ENCODE results near the gene MICB. TPM values are rescaled to one million over a fixed set of nuclear protein-coding genes. Genes with fewer than 3 reads are reported as not detected.
"Not testable (repeated sequence)": the region's sequence is repeated elsewhere in the genome, so short reads cannot be mapped to it uniquely, and the experiment has no call there.

Gene MICB
- total RNA-seq, 1 experiment from 2014 or later, result 6.4 TPM

DNA sequence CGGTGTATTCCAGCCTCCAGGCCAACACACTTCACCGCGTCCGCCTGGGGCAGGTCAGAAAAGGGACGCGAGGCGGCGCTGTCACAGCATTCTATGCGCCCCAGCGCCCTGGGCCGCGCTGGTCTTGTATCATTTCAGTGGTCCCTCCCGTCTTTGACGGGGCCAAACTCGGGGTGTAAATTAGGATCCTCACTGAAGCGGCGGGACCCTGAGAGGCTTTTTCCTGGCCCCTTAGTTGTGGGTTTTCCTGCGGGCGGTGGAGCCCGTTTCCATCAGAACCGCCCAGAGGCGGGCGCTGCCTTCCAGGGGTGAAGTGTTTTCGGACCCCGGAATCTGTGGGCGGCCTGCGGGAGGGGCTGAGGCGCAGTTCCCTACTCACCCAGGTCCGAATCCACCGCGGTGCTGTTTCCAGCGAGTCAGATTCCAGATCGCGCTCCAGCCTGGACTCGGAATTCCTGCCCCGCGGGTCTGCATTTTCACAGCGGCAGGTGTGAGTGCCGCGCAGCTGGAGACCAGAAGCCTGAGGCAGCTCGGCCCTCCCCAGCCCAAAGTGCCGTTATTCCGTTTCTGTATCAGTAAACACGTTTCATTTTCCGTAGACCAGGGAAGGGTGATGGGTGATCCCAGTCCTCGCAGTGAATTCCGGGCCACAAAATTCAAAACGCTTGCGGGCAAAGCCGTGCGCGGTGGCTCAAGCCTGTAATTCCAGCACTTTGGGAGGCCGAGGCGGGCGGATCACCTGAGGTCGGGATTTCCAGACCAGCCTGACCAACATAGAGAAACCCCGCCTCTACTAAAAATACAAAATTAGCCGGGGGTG is 3.9 kb upstream of the MICB start:
- no TSS peak for BruUV-seq (replicated peaks)
- peak overlapping the region; percentile 41 for H3K4me3 Mint-ChIP-seq (ENCODE audit: unreplicated experiment)
- CTCF ChIA-PET, result interaction anchor here (0.6 kb wide), 3 partner anchors 127 to 189 kb away, joined by 3 read pairs; no protein-coding TSS in a partner anchor
- H3K27ac Mint-ChIP-seq (ENCODE audit: unreplicated experiment), result no peak overlapping the region
- POLR2A ChIA-PET, result no interaction called here
- Histone ChIP-seq H3K4me1 (no peaks in the 10 kb centered on the region), H3K27me3 (replicated peaks; ENCODE audit: control insufficient read depth, insufficient read depth, low read length) (no peaks in the 10 kb centered on the region), H3K9me3 (no peaks in the 10 kb centered on the region), H3K4me3 (ENCODE audit: low read depth, low read length) (peak overlapping the region; percentile 55), H3K36me3 (ENCODE audit: control insufficient read depth, insufficient read depth, low read length) (no peaks in the 10 kb centered on the region)
- H3K4me1 Mint-ChIP-seq (ENCODE audit: low read depth, unreplicated experiment), result peaks cover 23% of the 10 kb centered on the region
- H3K9me3 Mint-ChIP-seq (ENCODE audit: unreplicated experiment), result no peaks in the 10 kb centered on the region
- intact Hi-C loops (cut with micrococcal nuclease; ENCODE audit: unreplicated experiment), result loop anchor here (1.0 to 10.0 kb wide), 4 partner anchors 33 to 104 kb away; partner anchors contain the start of genes ATP6V1G2, MCCD1 and MICA
- H3K36me3 Mint-ChIP-seq (ENCODE audit: insufficient read depth, unreplicated experiment), result no peaks in the 10 kb centered on the region
- peak; percentile 77 to 82 for DNase-seq
- H3K27me3 Mint-ChIP-seq (ENCODE audit: insufficient read depth, unreplicated experiment), result peaks cover 19% of the 10 kb centered on the region
- TF ChIP-seq CTCF (IDR thresholded peaks at IDR 0.05; ENCODE audit: insufficient read depth in 1 of 2, low read depth in 1 of 2, low read length in 1 of 2, severe bottlenecking in 1 of 2, unreplicated experiment in 1 of 2), result peak; percentile 83 to 89

GRCh38 chr6:31495580-31495979 is 2.4 kb upstream of the MICB start:
- peaks cover 8% of the 10 kb centered on the region for H3K27me3 Mint-ChIP-seq (ENCODE audit: insufficient read depth, unreplicated experiment)
- no TSS peak for BruUV-seq (replicated peaks)
- no peak for DNase-seq

GRCh38 chr6:31496826-31497225 is 1.1 kb upstream of the MICB start:
- H3K9me3 Mint-ChIP-seq (ENCODE audit: unreplicated experiment); POLR2A ChIA-PET; H3K9me3 ChIP-seq; H3K27me3 Mint-ChIP-seq (ENCODE audit: insufficient read depth, unreplicated experiment); H3K36me3 ChIP-seq (ENCODE audit: control insufficient read depth, insufficient read depth, low read length); H3K27ac Mint-ChIP-seq (ENCODE audit: unreplicated experiment); H3K27me3 ChIP-seq (replicated peaks; ENCODE audit: control insufficient read depth, insufficient read depth, low read length); H3K4me3 ChIP-seq (ENCODE audit: low read depth, low read length); DNase-seq; H3K36me3 Mint-ChIP-seq (ENCODE audit: insufficient read depth, unreplicated experiment); H3K4me1 ChIP-seq; BruUV-seq (replicated peaks): not testable (repeated sequence)
- CTCF ChIA-PET, result interaction anchor here (0.6 to 1.8 kb wide), 3 partner anchors 94 to 139 kb away, joined by 4 to 5 read pairs (median 4); no protein-coding TSS in a partner anchor
- peaks cover 27% of the 10 kb centered on the region for H3K4me1 Mint-ChIP-seq (ENCODE audit: low read depth, unreplicated experiment)
- intact Hi-C loops (cut with micrococcal nuclease; ENCODE audit: unreplicated experiment), result loop anchor here (10.0 kb wide), 1 partner anchor 92 kb away; the partner anchor contains the start of gene MICA
- peak overlapping the region; percentile 97 for H3K4me3 Mint-ChIP-seq (ENCODE audit: unreplicated experiment)

More at GRCh38 chr6:31495580-31495979, 2.4 kb upstream of the MICB start:
- no peak overlapping the region for H3K4me3 Mint-ChIP-seq (ENCODE audit: unreplicated experiment)
- H3K9me3 ChIP-seq, result no peaks in the 10 kb centered on the region
- peaks cover 27% of the 10 kb centered on the region for H3K4me1 Mint-ChIP-seq (ENCODE audit: low read depth, unreplicated experiment)
- ChIA-PET POLR2A (interaction anchor here (0.6 kb wide), 1 partner anchor 34 kb away, joined by 3 read pairs; no protein-coding TSS in a partner anchor), CTCF (interaction anchor here (0.6 kb wide), 1 partner anchor 38 kb away, joined by 9 read pairs; no protein-coding TSS in a partner anchor)
- intact Hi-C loops (cut with micrococcal nuclease; ENCODE audit: unreplicated experiment), result loop anchor here (10.0 kb wide), 1 partner anchor 91 kb away; the partner anchor contains the start of gene MICA
- H3K4me3 ChIP-seq (ENCODE audit: low read depth, low read length), result no peak overlapping the region
- H3K27ac Mint-ChIP-seq (ENCODE audit: unreplicated experiment), result no peak overlapping the region
- no peaks in the 10 kb centered on the region for H3K36me3 ChIP-seq (ENCODE audit: control insufficient read depth, insufficient read depth, low read length)
- no peak for TF ChIP-seq CTCF (IDR thresholded peaks at IDR 0.05; ENCODE audit: insufficient read depth in 1 of 2, low read depth in 1 of 2, low read length in 1 of 2, severe bottlenecking in 1 of 2, unreplicated experiment in 1 of 2)
- H3K9me3 Mint-ChIP-seq (ENCODE audit: unreplicated experiment), result no peaks in the 10 kb centered on the region
- no peaks in the 10 kb centered on the region for H3K27me3 ChIP-seq (replicated peaks; ENCODE audit: control insufficient read depth, insufficient read depth, low read length)
- no peaks in the 10 kb centered on the region for H3K4me1 ChIP-seq
- no peaks in the 10 kb centered on the region for H3K36me3 Mint-ChIP-seq (ENCODE audit: insufficient read depth, unreplicated experiment)
